K562 (cell line): Measurements from ENCODE around the gene RNF187. TPM values are rescaled to one million over a fixed set of nuclear protein-coding genes. Genes with fewer than 3 reads are reported as not detected.
A peak's percentile ranks its signal among the peaks of the same experiment; 100 is the strongest.

Source experiments
- ATAC-seq: fragments of 200-7000 bp; cut with Tn5 transposase; 3 replicates; pipeline ENCODE4 v1.9.1; 2020; ENCODE audit warnings: moderate library complexity
- BruUV-seq: library from RNA; stranded (reverse); fragments of 400-500 nt; replicated peaks from 2 replicates; lab custom pipeline; 2021; lab: Mats Ljungman, UMichigan
- CTCF ChIA-PET: fragments of 300-600 bp; formaldehyde crosslinking; extraction: SDS; loops from one replicate; lab custom pipeline; 2021; ENCODE audit warnings: low intra/inter-chr PET ratio; lab: Yijun Ruan, JAX
- POLR2A ChIA-PET: fragments of 300-600, 350-650 bp; sonication (Branson Sonifier 250); formaldehyde crosslinking; extraction: SDS; loops from one replicate; lab custom pipeline; 2021; ENCODE audit warnings: antibody characterized with exemption, inconsistent platforms; lab: Yijun Ruan, JAX
- DNase-seq, 4 experiments: peaks; one replicate each; pipeline versions ENCODE4 v3.0.0 to v3.0.0-alpha.2; 2011 to 2018; ENCODE audit warnings: low spot score in 3 of 4, mixed read lengths in 3 of 4; ENCODE audit errors: extremely low read depth in 1 of 4
- FAIRE-seq: peaks from 2 replicates; lab custom pipeline; 2011; peaks lifted over from hg19 to GRCh38; lab: Jason Lieb, UNC
- H2AFZ ChIP-seq: 2 replicates; pipeline ENCODE4 v1.6.0; 2011; ENCODE audit warnings: low read depth, low read length, control low read depth, inconsistent platforms
- H3K27ac ChIP-seq: fragments of 200-600 bp; 3 replicates; pipeline ENCODE4 v1.8.0; 2011; ENCODE audit warnings: low read depth, mild to moderate bottlenecking, control low read depth, inconsistent platforms, low read length, moderate library complexity, mixed read lengths; ENCODE audit errors: extremely low read depth
- H3K27me3 ChIP-seq, 2 experiments: fragments of 300-600 bp in 1 of 2; 2 replicates in 1 of 2; 3 replicates in 1 of 2; pipeline versions ENCODE4 v1.6.0 to v1.8.0; 2011; ENCODE audit warnings: inconsistent platforms in 2 of 2, low read length in 2 of 2, mild to moderate bottlenecking in 1 of 2, mixed read lengths in 1 of 2, moderate library complexity in 1 of 2; ENCODE audit not compliant: control insufficient read depth in 2 of 2, insufficient read depth in 2 of 2
- H3K36me3 ChIP-seq: fragments of 300-600 bp; 3 replicates; pipeline ENCODE4 v1.8.0; 2011; ENCODE audit warnings: mild to moderate bottlenecking, low read length, inconsistent platforms; ENCODE audit not compliant: control insufficient read depth, insufficient read depth
- H3K4me1 ChIP-seq, 2 experiments: fragments of 200-600 bp in 1 of 2; replicated peaks in 1 of 2; 2 replicates in 1 of 2; 3 replicates in 1 of 2; pipeline versions ENCODE4 v1.5.1 to v1.8.0; 2011; ENCODE audit warnings: inconsistent platforms in 2 of 2, low read length in 2 of 2, mild to moderate bottlenecking in 1 of 2, mixed read lengths in 1 of 2, moderate library complexity in 1 of 2; ENCODE audit not compliant: control insufficient read depth in 2 of 2, insufficient read depth in 2 of 2
- H3K4me2 ChIP-seq: 2 replicates; pipeline ENCODE4 v1.6.1; 2011; ENCODE audit warnings: low read length, control low read depth, inconsistent platforms, mixed read lengths; ENCODE audit not compliant: insufficient read depth
- H3K4me3 ChIP-seq: fragments of 200-600 bp; sonication (generic), shearing (Covaris generic); 2 replicates; pipeline ENCODE4 v1.5.1; 2016; ENCODE audit warnings: control low read depth, inconsistent platforms
- H3K79me2 ChIP-seq: fragments of 200-600 bp; 3 replicates; pipeline ENCODE4 v1.8.0; 2011; ENCODE audit warnings: low read length, inconsistent platforms; ENCODE audit not compliant: control insufficient read depth, insufficient read depth
- H3K9ac ChIP-seq, 2 experiments: 2 replicates each; pipeline versions ENCODE4 v1.6.0 to v1.6.1; 2011; ENCODE audit warnings: low read depth in 2 of 2, low read length in 2 of 2, control low read depth in 1 of 2, inconsistent platforms in 1 of 2, mild to moderate bottlenecking in 1 of 2, mixed read lengths in 1 of 2; ENCODE audit not compliant: insufficient read depth in 1 of 2
- H3K9me1 ChIP-seq: one replicate; pipeline ENCODE4 v1.6.0; 2011; ENCODE audit warnings: inconsistent platforms, mild to moderate bottlenecking, low read length, moderate library complexity; ENCODE audit not compliant: control insufficient read depth, insufficient read depth
- H3K9me3 ChIP-seq: replicated peaks from 2 replicates; pipeline ENCODE4 v1.5.1; 2011; ENCODE audit warnings: low read depth, low read length, inconsistent platforms; ENCODE audit not compliant: control insufficient read depth, insufficient read depth
- H4K20me1 ChIP-seq: replicated peaks from 2 replicates; pipeline ENCODE4 v1.6.1; 2011; ENCODE audit warnings: low read length, inconsistent platforms, mixed read lengths; ENCODE audit not compliant: control insufficient read depth, insufficient read depth
- CBX8 ChIP-seq: fragments of 200-600 bp; sonication (generic); IDR thresholded peaks from 2 replicates; pipeline ENCODE4 v1.6.1; 2012; ENCODE audit warnings: borderline replicate concordance, mixed run types, low read depth, mild to moderate bottlenecking, moderate library complexity, mixed read lengths, low read length, control low read depth, inconsistent platforms; ENCODE audit not compliant: poor library complexity, severe bottlenecking; ENCODE audit errors: extremely low read depth
- KDM5B ChIP-seq: fragments of 200-600 bp; sonication (generic); IDR thresholded peaks from 2 replicates; pipeline ENCODE4 v1.6.1; 2012; ENCODE audit warnings: low read depth, mild to moderate bottlenecking, moderate library complexity, low read length, control low read depth, inconsistent platforms; ENCODE audit not compliant: insufficient replicate concordance
- KLF1 ChIP-seq: fragments of 450-650 bp; IDR thresholded peaks from 2 replicates; pipeline ENCODE4 v1.6.1; 2016; ENCODE audit warnings: missing genetic modification characterization, missing compliant biosample characterization
- POLR2G ChIP-seq: fragments of 200-400 bp; formaldehyde crosslinking; IDR thresholded peaks from 2 replicates; pipeline ENCODE4 v1.6.1; 2017; ENCODE audit warnings: low read depth, mild to moderate bottlenecking, antibody characterized with exemption, low read length, moderate library complexity
- RBFOX2 ChIP-seq: fragments of 200-400 bp; formaldehyde crosslinking; IDR thresholded peaks from 2 replicates; pipeline ENCODE4 v1.6.1; 2017; ENCODE audit warnings: low read depth, mild to moderate bottlenecking, low read length, moderate library complexity
- THAP7 ChIP-seq: fragments of 250-450 bp; sonication (Bioruptor Pico); IDR thresholded peaks from 2 replicates; pipeline ENCODE4 v1.5.0; 2021
- WGBS: fragments of 100-300 bp; shearing (Covaris generic); methylation state at CpG from one replicate; pipeline ENCODE4 v1.1.6; 2016; ENCODE audit warnings: low coverage, mixed read lengths; ENCODE audit not compliant: insufficient coverage; ENCODE audit errors: missing lambda C conversion rate; 5-methylcytosine and 5-hydroxymethylcytosine counted together
- in situ Hi-C: fragments of 300-500 bp; cut with MboI; formaldehyde crosslinking; loops from 4 replicates; pipeline ENCODE4 v1.15.0; 2018; ENCODE audit warnings: inconsistent platforms, mixed read lengths
- intact Hi-C: fragments of 100-400 bp; cut with micrococcal nuclease; formaldehyde crosslinking; loops from 2 replicates; pipeline ENCODE4 v1.14.2; 2022
- polyA plus RNA-seq, 8 experiments: library from polyadenylated mRNA; depleted of rRNA in 4 of 8; stranded (reverse) in 5 of 8; unstranded in 3 of 8; fragments of >200 nt; fragmentation: Nextera tagmentation in 2 of 8; fragmentation: Illumina TruSeq in 1 of 8; extraction: Ambion mirVana in 2 of 8; extraction: Trizol in 1 of 8; gene quantifications; 2 replicates each; pipeline versions ENCODE4 v1.2.1 to v1.2.3, GENCODE V29; 2011 to 2014; ENCODE audit warnings: inconsistent platforms in 1 of 8, missing spikeins in 1 of 8
- total RNA-seq, 7 experiments: library from RNA; depleted of rRNA in 6 of 7; stranded (reverse); fragments of >200 nt in 6 of 7; fragmentation: Illumina TruSeq in 2 of 7; extraction: Trizol in 2 of 7; gene quantifications; 2 replicates each; pipeline versions ENCODE4 v1.2.1 to v1.2.3, GENCODE V29; 2011 to 2021; ENCODE audit warnings: low replicate concordance in 1 of 7

RNF187 gene
- total and polyA plus RNA-seq, 9 of the 15 experiments (the other 6 are each of a cell fraction or from before 2014, with no cell fraction given) = 2.3 to 119 (median 41.9) TPM

- in situ Hi-C loops = no loop called here
- CTCF ChIA-PET = no interaction called here
These were observed 7.2 kb downstream of the RNF187 start for GRCh38 chr1:228494391-228494790.

More at GRCh38 chr1:228494391-228494790, 7.2 kb downstream of the RNF187 start:
- Histone ChIP-seq H3K4me2 (no peak overlapping the region), H3K79me2 (0 out of 3 replicates have a peak, but pooled peaks cover 2% of the 10 kb centered on the region), H3K9me3 (no peaks in the 10 kb centered on the region), H2AFZ (no peak overlapping the region), H3K4me3 (no peak overlapping the region), H3K27me3 (no peaks in the 10 kb centered on the region), H3K9me1 (no peaks in the 10 kb centered on the region), H3K27ac (no peak overlapping the region), H3K4me1 (peaks cover 15 to 18% of the 10 kb centered on the region in 2 experiments; a peak in 4 of 5 replicates), H4K20me1 (no peaks in the 10 kb centered on the region), H3K36me3 (peaks cover 51% of the 10 kb centered on the region; the same call in 2 of the 3 replicates), H3K9ac (peak overlapping the region in 1 of 2 experiments; percentile 18; a peak in 1 of 4 replicates)
- 50% methylated on average over 4 of the region's 7 CpGs for WGBS
- DNase-seq = no peak
- intact Hi-C loops = no loop called here
- POLR2A ChIA-PET = interaction anchor here (0.6 to 1.3 kb wide), 6 partner anchors 12 to 31 kb away, joined by 3 to 5 read pairs (median 4); no protein-coding TSS in a partner anchor
- TF ChIP-seq CBX8 (no peak), POLR2G (peak; percentile 30; the same call in 1 of the 2 replicates), KDM5B (peak; percentile 10), THAP7 (CRISPR knock-in tag) (no peak), KLF1 (tag) (no peak), RBFOX2 (peak; percentile 10; the same call in 1 of the 2 replicates)
- no peak for ATAC-seq
- TSS peak; percentile 6 for BruUV-seq
- no peak for FAIRE-seq
